ENCODE data around the gene CANT1. TPM values are rescaled to one million over a fixed set of nuclear protein-coding genes. Genes with fewer than 3 reads are reported as not detected.

CANT1 gene
- polyA plus RNA-seq, 4 donors: 16.8 to 90.5 (median 42.3) TPM

DNA sequence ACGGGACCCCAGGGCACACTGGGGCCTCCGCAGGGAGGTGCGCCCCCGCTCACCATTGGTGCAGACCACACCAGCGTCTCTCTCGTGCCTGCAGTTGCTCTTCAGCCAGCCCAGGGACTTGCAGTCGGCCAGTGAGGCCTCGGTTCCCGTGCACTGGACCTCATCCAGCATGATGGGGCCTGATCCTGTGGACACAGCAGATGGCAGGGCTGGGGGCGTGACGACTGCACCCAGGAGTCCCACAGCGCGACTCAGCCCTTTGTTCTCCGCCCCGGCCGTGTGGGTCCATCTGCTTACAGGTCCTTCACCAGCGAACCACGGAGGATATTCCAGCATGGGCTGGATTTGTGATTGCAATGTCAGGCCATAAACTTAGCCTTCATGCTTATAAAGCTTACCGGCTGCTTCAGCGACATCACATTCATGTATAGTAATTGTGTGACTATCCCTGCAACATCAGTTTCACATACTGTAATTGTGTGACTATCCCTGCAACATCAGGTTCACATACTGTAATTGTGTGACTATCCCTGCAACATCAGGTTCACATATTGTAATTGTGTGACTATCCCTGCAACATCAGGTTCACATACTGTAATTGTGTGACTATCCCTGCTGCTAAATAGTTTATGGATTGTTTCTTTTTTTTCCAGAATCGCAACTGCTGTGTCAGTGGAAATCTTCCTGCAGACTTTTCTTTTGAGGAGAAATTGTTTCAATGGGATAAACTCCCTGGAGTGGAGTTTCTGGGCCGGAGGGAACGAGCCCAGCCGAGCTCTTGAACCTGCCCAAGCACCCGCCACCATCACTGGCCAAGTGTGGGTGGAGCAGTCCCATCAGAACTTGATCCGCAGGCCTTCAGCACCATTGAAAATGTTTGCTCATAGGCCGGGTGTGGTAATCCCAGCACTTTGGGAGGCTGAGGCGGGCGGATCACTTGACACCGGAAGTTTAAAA is 34.7 kb downstream of the CANT1 start:
- Histone ChIP-seq H3K27ac (ENCODE audit: low read depth in 1 of 3, low read length in 2 of 3) (peak overlapping the region in 2 of 3 donors; percentile 26 to 54), H3K36me3 (ENCODE audit: control insufficient read depth in 3 of 3, insufficient read depth in 2 of 3, low read depth in 1 of 3, low read length in 3 of 3) (peaks cover 0 to 82% (median 0%) of the 10 kb centered on the region in 3 donors), H3K4me3 (ENCODE audit: low read depth in 1 of 3, low read length in 3 of 3) (peak overlapping the region in 1 of 3 donors; percentile 8), H3K4me1 (ENCODE audit: control insufficient read depth in 3 of 3, insufficient read depth in 2 of 3, low read depth in 1 of 3, low read length in 2 of 3) (peaks cover 0 to 52% (median 7%) of the 10 kb centered on the region in 3 donors), H3K9me3 (ENCODE audit: control insufficient read depth in 2 of 2, insufficient read depth in 1 of 2, low read depth in 1 of 2, low read length in 1 of 2) (no peaks in the 10 kb centered on the region), H3K27me3 (ENCODE audit: control insufficient read depth in 3 of 3, insufficient read depth in 3 of 3, low read length in 3 of 3) (no peaks in the 10 kb centered on the region)
- WGBS, 3 donors: 51 to 60% (median 57%) methylated on average over 28 to 30 of the region's 30 CpGs
- DNase-seq (peak in 1 of 2 donors; percentile 53), FAIRE-seq (no peak)

DNA sequence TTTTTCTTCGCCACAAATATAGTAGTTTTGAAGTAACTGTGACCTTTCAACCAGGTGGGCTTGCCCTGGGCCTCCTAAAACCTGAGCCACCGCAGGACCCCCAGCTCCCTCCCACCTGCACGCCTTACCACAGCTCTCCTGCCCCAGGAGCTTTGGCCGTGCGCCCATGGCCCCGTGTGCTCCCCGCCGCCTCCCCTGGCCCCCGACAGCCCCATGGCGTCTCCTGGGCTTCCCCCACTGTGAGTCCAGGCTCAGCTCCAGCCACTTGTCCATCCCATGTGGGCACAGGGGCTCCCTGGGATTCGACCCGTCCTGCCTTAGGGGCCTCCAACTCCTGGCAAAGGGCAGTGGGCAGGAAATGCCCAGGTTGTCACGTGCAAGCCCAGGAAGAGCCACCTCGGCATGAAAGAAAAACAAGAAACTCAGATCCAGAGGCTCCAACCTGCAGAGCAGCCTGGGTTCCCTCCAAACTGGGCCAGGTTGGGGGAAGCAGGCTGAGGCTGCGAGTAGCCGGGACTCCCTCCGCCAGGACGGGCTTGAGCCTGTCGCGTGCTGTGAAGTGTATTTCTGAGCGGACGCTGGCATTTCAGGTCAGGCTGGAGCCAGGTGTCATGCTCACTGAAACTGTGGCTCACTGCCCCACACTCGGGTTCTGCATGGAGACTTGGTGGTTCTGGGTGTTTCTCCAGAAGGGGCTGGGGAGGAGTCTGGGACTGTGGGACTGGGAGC is 35.6 kb downstream of the CANT1 start:
- 79 to 83% (median 82%) methylated on average over 23 of the region's 23 CpGs for WGBS, 3 donors
- Histone ChIP-seq H3K27me3 (ENCODE audit: control insufficient read depth in 3 of 3, insufficient read depth in 3 of 3, low read length in 3 of 3) (no peaks in the 10 kb centered on the region), H3K4me1 (ENCODE audit: control insufficient read depth in 3 of 3, insufficient read depth in 2 of 3, low read depth in 1 of 3, low read length in 2 of 3) (peaks cover 0 to 47% (median 7%) of the 10 kb centered on the region in 3 donors), H3K36me3 (ENCODE audit: control insufficient read depth in 3 of 3, insufficient read depth in 2 of 3, low read depth in 1 of 3, low read length in 3 of 3) (peaks cover 0 to 91% (median 0%) of the 10 kb centered on the region in 3 donors), H3K4me3 (ENCODE audit: low read depth in 1 of 3, low read length in 3 of 3) (no peak overlapping the region), H3K9me3 (ENCODE audit: control insufficient read depth in 2 of 2, insufficient read depth in 1 of 2, low read depth in 1 of 2, low read length in 1 of 2) (no peaks in the 10 kb centered on the region), H3K27ac (ENCODE audit: low read depth in 1 of 3, low read length in 2 of 3) (no peak overlapping the region)
- FAIRE-seq: no peak
- no peak for DNase-seq

DNA sequence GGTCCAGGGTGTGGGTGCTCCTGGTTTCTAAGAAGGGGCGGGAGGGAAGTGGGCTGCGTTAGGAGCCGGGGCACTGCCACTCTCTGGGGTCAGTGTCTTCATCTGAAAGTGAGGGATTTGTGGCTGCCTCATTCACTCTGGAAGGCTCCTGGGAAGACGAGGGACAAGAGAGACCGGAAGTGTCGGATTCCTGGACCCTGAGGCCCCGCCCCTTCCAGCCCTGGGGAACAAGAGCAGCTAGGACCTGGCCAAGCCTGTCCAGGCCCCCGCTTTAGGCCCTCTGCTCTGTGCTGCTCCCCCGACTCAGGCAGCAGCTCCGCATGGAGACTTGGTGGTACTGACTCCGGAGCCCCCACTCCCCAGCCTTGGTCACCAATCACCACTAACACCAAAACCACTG is 36.4 kb downstream of the CANT1 start:
- DNase-seq (no peak), FAIRE-seq (no peak)
- Histone ChIP-seq H3K27me3 (ENCODE audit: control insufficient read depth in 3 of 3, insufficient read depth in 3 of 3, low read length in 3 of 3) (no peaks in the 10 kb centered on the region), H3K4me3 (ENCODE audit: low read depth in 1 of 3, low read length in 3 of 3) (no peak overlapping the region), H3K9me3 (ENCODE audit: control insufficient read depth in 2 of 2, insufficient read depth in 1 of 2, low read depth in 1 of 2, low read length in 1 of 2) (no peaks in the 10 kb centered on the region), H3K4me1 (ENCODE audit: control insufficient read depth in 3 of 3, insufficient read depth in 2 of 3, low read depth in 1 of 3, low read length in 2 of 3) (peaks cover 0 to 41% (median 7%) of the 10 kb centered on the region in 3 donors), H3K36me3 (ENCODE audit: control insufficient read depth in 3 of 3, insufficient read depth in 2 of 3, low read depth in 1 of 3, low read length in 3 of 3) (peaks cover 0 to 95% (median 0%) of the 10 kb centered on the region in 3 donors), H3K27ac (ENCODE audit: low read depth in 1 of 3, low read length in 2 of 3) (peak overlapping the region in 1 of 3 donors; percentile 14)
- WGBS, 3 donors: 64 to 70% (median 70%) methylated on average over 10 to 11 of the region's 11 CpGs

DNA sequence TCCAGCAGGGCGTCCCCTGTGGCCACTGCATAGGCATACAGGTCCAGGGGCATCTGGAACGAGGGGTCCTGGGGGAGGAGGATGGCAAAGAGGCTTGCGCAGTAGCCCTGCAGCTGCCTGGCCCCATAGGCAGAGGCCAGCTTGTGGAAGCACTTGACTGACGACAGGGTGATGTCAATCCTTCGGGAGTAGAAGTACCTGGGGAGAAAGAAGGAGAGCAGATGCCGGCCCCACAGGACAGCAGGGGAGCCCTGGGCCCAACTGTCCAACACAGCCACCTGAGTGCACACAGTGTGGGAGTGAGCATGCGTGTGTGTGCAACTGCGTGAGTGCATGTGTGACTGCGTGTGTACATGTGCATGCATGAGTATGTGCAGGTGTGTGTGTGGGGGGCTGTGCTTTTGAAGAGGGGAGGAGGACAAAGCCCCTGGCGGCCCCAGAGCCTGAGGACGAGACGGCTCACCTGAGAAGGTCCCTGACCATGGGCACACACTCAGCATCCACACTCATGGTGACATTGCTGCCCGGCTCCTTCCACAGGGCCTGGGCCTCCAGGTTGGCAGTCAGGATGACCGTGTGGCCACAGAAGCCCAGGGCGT is 37.0 kb downstream of the CANT1 start:
- peaks cover 0 to 95% (median 2%) of the 10 kb centered on the region in 3 donors for H3K36me3 ChIP-seq (ENCODE audit: control insufficient read depth in 3 of 3, insufficient read depth in 2 of 3, low read depth in 1 of 3, low read length in 3 of 3)
- WGBS, 3 donors: 85 to 87% (median 85%) methylated on average over 15 of the region's 15 CpGs
- no peaks in the 10 kb centered on the region for H3K27me3 ChIP-seq (ENCODE audit: control insufficient read depth in 3 of 3, insufficient read depth in 3 of 3, low read length in 3 of 3)
- no peak for FAIRE-seq
- H3K4me1 ChIP-seq (ENCODE audit: control insufficient read depth in 3 of 3, insufficient read depth in 2 of 3, low read depth in 1 of 3, low read length in 2 of 3): peaks cover 0 to 35% (median 7%) of the 10 kb centered on the region in 3 donors
- no peak for DNase-seq
- H3K9me3 ChIP-seq (ENCODE audit: control insufficient read depth in 2 of 2, insufficient read depth in 1 of 2, low read depth in 1 of 2, low read length in 1 of 2): no peaks in the 10 kb centered on the region
- no peak overlapping the region for H3K4me3 ChIP-seq (ENCODE audit: low read depth in 1 of 3, low read length in 3 of 3)
- H3K27ac ChIP-seq (ENCODE audit: low read depth in 1 of 3, low read length in 2 of 3): peak overlapping the region in 1 of 3 donors; percentile 14

DNA sequence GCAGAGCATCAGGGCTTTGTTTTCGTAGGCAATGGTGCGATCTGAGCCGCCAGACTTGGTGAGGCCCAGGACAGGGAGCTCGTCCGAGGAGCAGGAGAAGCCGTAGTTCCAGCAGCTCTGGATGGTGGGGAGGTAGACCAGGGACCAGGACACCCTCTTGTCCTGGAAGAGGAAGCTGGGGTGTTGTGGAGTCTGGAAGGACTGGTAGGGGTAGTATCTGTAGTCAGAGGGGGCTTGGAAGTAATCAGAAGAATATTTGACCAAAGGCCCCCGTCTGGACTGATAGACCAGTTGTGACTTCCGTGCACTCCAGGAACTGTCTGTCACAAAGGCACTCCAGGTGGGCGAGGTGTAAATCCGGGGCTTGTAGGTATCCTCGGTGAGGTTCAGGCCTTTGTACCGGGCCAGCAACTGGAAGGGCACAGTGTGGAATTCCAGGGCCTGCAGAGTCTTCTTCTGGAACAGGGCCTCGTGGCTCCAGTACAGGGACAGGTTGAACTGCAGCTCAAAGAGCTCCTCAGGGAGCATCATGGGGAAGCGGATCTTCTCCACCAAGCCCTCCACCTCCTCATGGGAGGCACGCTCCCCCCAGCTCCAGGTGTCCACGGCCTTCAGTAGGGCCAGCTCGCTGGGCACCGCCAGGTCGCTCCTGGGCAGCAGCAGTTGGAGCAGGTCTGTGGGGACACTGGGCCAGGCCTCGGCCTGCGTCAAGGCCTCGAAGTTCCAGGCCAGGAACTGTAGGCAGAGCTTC is 37.6 kb downstream of the CANT1 start:
- Histone ChIP-seq H3K27ac (ENCODE audit: low read depth in 1 of 3, low read length in 2 of 3) (no peak overlapping the region), H3K4me3 (ENCODE audit: low read depth in 1 of 3, low read length in 3 of 3) (no peak overlapping the region), H3K4me1 (ENCODE audit: control insufficient read depth in 3 of 3, insufficient read depth in 2 of 3, low read depth in 1 of 3, low read length in 2 of 3) (peaks cover 0 to 28% (median 4%) of the 10 kb centered on the region in 3 donors), H3K36me3 (ENCODE audit: control insufficient read depth in 3 of 3, insufficient read depth in 2 of 3, low read depth in 1 of 3, low read length in 3 of 3) (peaks cover 0 to 95% (median 2%) of the 10 kb centered on the region in 3 donors), H3K9me3 (ENCODE audit: control insufficient read depth in 2 of 2, insufficient read depth in 1 of 2, low read depth in 1 of 2, low read length in 1 of 2) (no peaks in the 10 kb centered on the region), H3K27me3 (ENCODE audit: control insufficient read depth in 3 of 3, insufficient read depth in 3 of 3, low read length in 3 of 3) (no peaks in the 10 kb centered on the region)
- WGBS, 3 donors: 77 to 80% (median 79%) methylated on average over 22 of the region's 22 CpGs
- DNase-seq (no peak), FAIRE-seq (no peak)

DNA sequence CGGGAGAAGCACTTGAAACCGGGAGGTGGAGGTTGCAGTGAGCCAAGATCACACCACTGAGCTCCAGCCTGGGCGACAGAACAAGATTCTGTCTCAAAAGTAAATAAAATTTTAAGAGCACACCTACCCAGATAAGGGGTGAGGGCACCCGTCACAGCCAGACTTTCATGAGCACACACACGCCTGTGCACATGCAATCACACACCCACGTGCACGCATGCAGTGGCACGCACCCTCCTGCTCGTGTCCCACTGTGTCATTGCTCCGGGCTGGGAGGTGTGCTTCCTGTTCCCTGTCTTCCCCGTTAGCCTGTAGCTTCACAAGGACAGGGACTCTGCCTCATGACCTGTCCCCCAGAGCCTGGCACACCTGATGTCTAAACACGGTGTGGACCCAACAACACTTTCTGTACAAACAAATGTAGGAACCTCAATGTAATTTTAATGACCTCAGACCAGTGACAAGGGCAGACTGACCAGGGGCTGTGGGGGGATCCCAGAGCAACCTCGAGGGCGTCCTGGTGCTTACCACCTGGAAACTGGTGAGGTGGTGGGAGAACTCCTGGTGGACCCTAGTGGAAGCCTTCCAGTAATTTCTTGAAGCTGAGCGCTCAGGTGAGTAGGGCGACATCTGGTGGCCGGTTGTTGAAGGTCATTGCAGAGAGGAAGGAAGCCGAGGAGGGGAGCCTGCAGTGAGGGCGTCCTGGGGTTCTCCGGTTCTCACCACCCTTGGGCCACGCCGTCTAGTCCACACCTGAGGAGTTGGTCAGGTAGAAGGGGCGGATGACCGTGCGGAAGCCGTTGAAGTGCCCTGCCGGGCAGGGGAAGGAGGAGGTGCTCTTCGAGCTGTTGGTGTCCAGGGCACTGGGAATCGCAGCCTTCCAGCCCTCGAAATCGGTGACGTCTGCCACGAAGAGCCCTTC is 38.5 kb downstream of the CANT1 start:
- no peak for FAIRE-seq
- peaks cover 0 to 95% (median 2%) of the 10 kb centered on the region in 3 donors for H3K36me3 ChIP-seq (ENCODE audit: control insufficient read depth in 3 of 3, insufficient read depth in 2 of 3, low read depth in 1 of 3, low read length in 3 of 3)
- no peaks in the 10 kb centered on the region for H3K27me3 ChIP-seq (ENCODE audit: control insufficient read depth in 3 of 3, insufficient read depth in 3 of 3, low read length in 3 of 3)
- no peak overlapping the region for H3K4me3 ChIP-seq (ENCODE audit: low read depth in 1 of 3, low read length in 3 of 3)
- 36 to 40% (median 37%) methylated on average over 33 of the region's 33 CpGs for WGBS, 3 donors
- H3K27ac ChIP-seq (ENCODE audit: low read depth in 1 of 3, low read length in 2 of 3): peak overlapping the region in 2 of 3 donors; percentile 14 to 41
- DNase-seq: peak; percentile 78 to 89
- H3K9me3 ChIP-seq (ENCODE audit: control insufficient read depth in 2 of 2, insufficient read depth in 1 of 2, low read depth in 1 of 2, low read length in 1 of 2): no peaks in the 10 kb centered on the region
- peaks cover 0 to 20% (median 4%) of the 10 kb centered on the region in 3 donors for H3K4me1 ChIP-seq (ENCODE audit: control insufficient read depth in 3 of 3, insufficient read depth in 2 of 3, low read depth in 1 of 3, low read length in 2 of 3)

DNA sequence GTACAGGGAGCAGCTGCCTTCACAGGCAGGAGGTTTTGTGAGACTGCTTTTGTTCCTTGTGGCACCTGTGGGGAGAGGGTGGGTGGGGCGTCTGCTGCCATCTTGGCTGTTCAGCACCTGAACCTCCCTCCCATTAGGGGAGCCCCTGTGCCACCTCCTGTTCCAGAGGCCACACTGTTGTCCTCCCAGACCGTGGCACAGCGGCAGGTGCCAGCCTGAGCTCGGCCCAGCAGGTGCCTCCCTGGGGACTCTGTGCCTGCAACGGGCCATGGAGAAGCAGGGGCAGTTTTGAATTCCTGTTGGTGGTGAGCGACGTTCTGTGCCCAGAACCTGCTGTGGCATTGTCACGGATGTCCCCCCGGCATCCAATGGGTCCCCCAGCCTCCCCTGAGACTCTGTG is 39.7 kb downstream of the CANT1 start:
- no peak for DNase-seq
- H3K36me3 ChIP-seq (ENCODE audit: control insufficient read depth in 3 of 3, insufficient read depth in 2 of 3, low read depth in 1 of 3, low read length in 3 of 3): peaks cover 0 to 96% (median 2%) of the 10 kb centered on the region in 3 donors
- 52 to 76% (median 53%) methylated on average over 7 to 9 of the region's 9 CpGs for WGBS, 3 donors
- no peak overlapping the region for H3K4me3 ChIP-seq (ENCODE audit: low read depth in 1 of 3, low read length in 3 of 3)
- H3K27me3 ChIP-seq (ENCODE audit: control insufficient read depth in 3 of 3, insufficient read depth in 3 of 3, low read length in 3 of 3): no peaks in the 10 kb centered on the region
- no peaks in the 10 kb centered on the region for H3K9me3 ChIP-seq (ENCODE audit: control insufficient read depth in 2 of 2, insufficient read depth in 1 of 2, low read depth in 1 of 2, low read length in 1 of 2)
- H3K27ac ChIP-seq (ENCODE audit: low read depth in 1 of 3, low read length in 2 of 3): no peak overlapping the region
- FAIRE-seq: no peak
- peaks cover 0 to 10% (median 0%) of the 10 kb centered on the region in 3 donors for H3K4me1 ChIP-seq (ENCODE audit: control insufficient read depth in 3 of 3, insufficient read depth in 2 of 3, low read depth in 1 of 3, low read length in 2 of 3)
